IMR-90 (cell line): ENCODE measurements around the gene H1-8. TPM values are rescaled to one million over a fixed set of nuclear protein-coding genes. Genes with fewer than 3 reads are reported as not detected.

ENCODE experiments used
- ATAC-seq: fragments of 200-7000 bp; cut with Tn5 transposase; 2 replicates; pipeline ENCODE4 v1.9.1; 2020; ENCODE audit warnings: low read depth, mild to moderate bottlenecking, moderate library complexity
- BruUV-seq: library from RNA; stranded (reverse); fragments of 400-500 nt; replicated peaks from 2 replicates; lab custom pipeline; 2021; lab: Mats Ljungman, UMichigan
- CTCF ChIA-PET: fragments of 300-600 bp; formaldehyde crosslinking; extraction: SDS; loops from one replicate; lab custom pipeline; 2021; ENCODE audit warnings: antibody characterized with exemption; lab: Yijun Ruan, JAX
- POLR2A ChIA-PET: fragments of 300-600 bp; sonication (Branson Sonifier 250); formaldehyde crosslinking; loops from one replicate; lab custom pipeline; 2022; ENCODE audit warnings: antibody characterized with exemption; ENCODE audit not compliant: unreplicated experiment; lab: Charles Lee
- DNase-seq: peaks from one replicate; pipeline ENCODE4 v3.0.0; 2013
- H2AFZ ChIP-seq: replicated peaks from 2 replicates; pipeline ENCODE3; 2013; ENCODE audit warnings: low read length, mild to moderate bottlenecking; ENCODE audit not compliant: poor library complexity
- H2AK5ac ChIP-seq: 2 replicates; pipeline ENCODE4 v1.6.1; 2013; ENCODE audit warnings: low read depth, low read length, inconsistent platforms
- H2AK9ac ChIP-seq: replicated peaks from 2 replicates; pipeline ENCODE3; 2013; ENCODE audit warnings: mild to moderate bottlenecking, low read depth, low read length, moderate library complexity; ENCODE audit not compliant: poor library complexity
- H2BK120ac ChIP-seq: 2 replicates; pipeline ENCODE4 v1.6.1; 2013; ENCODE audit warnings: low read depth, low read length, inconsistent platforms
- H2BK15ac ChIP-seq: 3 replicates; pipeline ENCODE4 v1.6.1; 2013; ENCODE audit warnings: low read depth, low read length, inconsistent platforms
- H2BK20ac ChIP-seq: 2 replicates; pipeline ENCODE4 v1.6.1; 2013; ENCODE audit warnings: low read depth, mild to moderate bottlenecking, inconsistent platforms, low read length, moderate library complexity
- H2BK5ac ChIP-seq: 2 replicates; pipeline ENCODE4 v1.6.1; 2013; ENCODE audit warnings: mild to moderate bottlenecking, low read depth, low read length, inconsistent platforms; ENCODE audit not compliant: poor library complexity, severe bottlenecking
- H3K14ac ChIP-seq: replicated peaks from 2 replicates; pipeline ENCODE4 v1.6.1; 2013; ENCODE audit warnings: low read depth, low read length, inconsistent platforms
- H3K18ac ChIP-seq: 2 replicates; pipeline ENCODE4 v1.6.1; 2013; ENCODE audit warnings: low read depth, low read length, control low read depth
- H3K23ac ChIP-seq: 2 replicates; pipeline ENCODE4 v1.6.1; 2013; ENCODE audit warnings: low read depth, low read length, inconsistent platforms
- H3K27ac ChIP-seq: 2 replicates; pipeline ENCODE4 v1.5.1; 2013; ENCODE audit warnings: mild to moderate bottlenecking, control low read depth, low read length; ENCODE audit not compliant: insufficient read depth
- H3K27me3 ChIP-seq: 2 replicates; pipeline ENCODE4 v1.6.1; 2013; ENCODE audit warnings: low read length; ENCODE audit not compliant: control insufficient read depth, insufficient read depth
- H3K36me3 ChIP-seq: 2 replicates; pipeline ENCODE4 v1.6.1; 2013; ENCODE audit warnings: low read length, mixed read lengths; ENCODE audit not compliant: control insufficient read depth, insufficient read depth
- H3K4ac ChIP-seq: 2 replicates; pipeline ENCODE4 v1.6.1; 2013; ENCODE audit warnings: low read depth, low read length, inconsistent platforms
- H3K4me1 ChIP-seq: 2 replicates; pipeline ENCODE4 v1.6.1; 2013; ENCODE audit warnings: low read length, mixed read lengths; ENCODE audit not compliant: control insufficient read depth, insufficient read depth
- H3K4me2 ChIP-seq: 2 replicates; pipeline ENCODE4 v1.6.1; 2013; ENCODE audit warnings: low read depth, mild to moderate bottlenecking, control low read depth, low read length, moderate library complexity
- H3K4me3 ChIP-seq: 2 replicates; pipeline ENCODE4 v1.5.1; 2013; ENCODE audit warnings: low read depth, mild to moderate bottlenecking, control low read depth, low read length, moderate library complexity; ENCODE audit not compliant: insufficient read depth
- H3K56ac ChIP-seq: 2 replicates; pipeline ENCODE4 v1.6.1; 2013; ENCODE audit warnings: low read length, inconsistent platforms; ENCODE audit not compliant: insufficient read depth; ENCODE audit errors: extremely low read depth
- H3K79me1 ChIP-seq, 2 experiments: 2 replicates each; pipeline ENCODE4 v1.6.1; 2013; ENCODE audit warnings: low read length in 2 of 2, inconsistent platforms in 1 of 2, low read depth in 1 of 2
- H3K9ac ChIP-seq: 2 replicates; pipeline ENCODE4 v1.6.1; 2013; ENCODE audit warnings: low read depth, low read length, control low read depth
- H3K9me1 ChIP-seq: 2 replicates; pipeline ENCODE4 v1.6.1; 2013; ENCODE audit warnings: low read length, inconsistent platforms; ENCODE audit not compliant: insufficient read depth
- H3K9me3 ChIP-seq: 2 replicates; pipeline ENCODE4 v1.6.1; 2013; ENCODE audit warnings: low read length; ENCODE audit not compliant: control insufficient read depth, insufficient read depth
- H4K20me1 ChIP-seq: 2 replicates; pipeline ENCODE4 v1.6.1; 2013; ENCODE audit warnings: low read length, inconsistent platforms; ENCODE audit not compliant: insufficient read depth
- H4K5ac ChIP-seq: 2 replicates; pipeline ENCODE4 v1.6.1; 2013; ENCODE audit warnings: mild to moderate bottlenecking, low read depth, low read length, control low read depth
- H4K8ac ChIP-seq, 2 experiments: 2 replicates each; pipeline ENCODE4 v1.6.1; 2013; ENCODE audit warnings: low read depth in 2 of 2, low read length in 2 of 2, control low read depth in 1 of 2, inconsistent platforms in 1 of 2
- H4K91ac ChIP-seq: 2 replicates; pipeline ENCODE4 v1.6.1; 2013; ENCODE audit warnings: low read depth, low read length, inconsistent platforms; ENCODE audit not compliant: insufficient read depth
- MXI1 ChIP-seq: IDR thresholded peaks from 2 replicates; pipeline ENCODE4 v1.6.1; 2012; ENCODE audit warnings: low read depth, mild to moderate bottlenecking, low read length, moderate library complexity, borderline replicate concordance
- SMC3 ChIP-seq: fragments of 150-350 bp; IDR thresholded peaks from 2 replicates; pipeline ENCODE4 v1.6.1; 2016; ENCODE audit warnings: low read depth, mild to moderate bottlenecking, antibody characterized with exemption, low read length, moderate library complexity
- WGBS, 2 experiments: methylation state at CpG; one replicate each; pipeline versions ENCODE4 v1.1.5 to v1.1.7; 2013; ENCODE audit warnings: missing lambda C conversion rate in 2 of 2; ENCODE audit not compliant: insufficient read length in 1 of 2; ENCODE audit errors: extremely low coverage in 2 of 2; 5-methylcytosine and 5-hydroxymethylcytosine counted together
- dilution Hi-C: fragments of 300-500 bp; cut with HindIII; formaldehyde crosslinking; loops from one replicate; pipeline ENCODE4 v1.14.3; 2018; ENCODE audit warnings: low sequenced_read_pairs; ENCODE audit not compliant: unreplicated experiment
- in situ Hi-C: fragments of 300-500 bp; cut with MboI; formaldehyde crosslinking; loops from 3 replicates; pipeline ENCODE4 v1.14.3; 2019; ENCODE audit warnings: low sequenced_read_pairs, inconsistent platforms, mixed read lengths
- intact Hi-C: fragments of 100-400 bp; cut with micrococcal nuclease; formaldehyde crosslinking; loops from 2 replicates; pipeline ENCODE4 v1.10.0; 2022
- polyA plus RNA-seq, 3 experiments: library from polyadenylated mRNA; depleted of rRNA; stranded (reverse); fragments of >200 nt; gene quantifications; 2 replicates each; pipeline ENCODE4 v1.2.3, GENCODE V29; 2012; ENCODE audit warnings: low replicate concordance in 1 of 3
- total RNA-seq: library from RNA; depleted of rRNA; stranded (reverse); fragments of >200 nt; gene quantifications from 2 replicates; pipeline ENCODE4 v1.2.3, GENCODE V29; 2012

The H1-8 gene
- total and polyA plus RNA-seq, 2 of the 4 experiments (the other 2 are of a cell fraction): not detected

DNA sequence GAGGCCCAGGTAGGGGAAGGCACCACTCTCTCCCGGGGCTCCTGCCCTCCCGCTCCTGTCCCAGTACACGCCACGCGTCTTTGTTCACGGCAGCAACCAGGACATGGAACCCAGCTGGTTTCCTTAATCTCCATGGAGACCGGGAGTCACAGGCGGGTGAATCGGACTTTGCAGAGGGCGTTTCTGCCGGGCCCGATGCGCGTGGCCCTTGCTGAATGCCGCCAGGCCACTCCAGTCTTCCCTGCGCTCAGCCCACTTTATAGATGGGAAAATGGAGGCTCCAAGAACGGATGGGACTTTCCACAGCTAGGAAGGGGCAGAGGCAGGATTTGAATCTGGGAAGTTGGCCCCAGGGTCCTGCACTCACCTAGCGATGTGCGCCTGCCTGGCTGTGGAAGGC, 56.1 kb downstream of the H1-8 start:
- Histone ChIP-seq H2AFZ (peak overlapping the region; percentile 71), H3K27ac (peak overlapping the region; percentile 66), H3K9me1 (peaks cover 32% of the 10 kb centered on the region), H4K20me1 (peaks cover 25% of the 10 kb centered on the region), H2BK120ac (peak overlapping the region; percentile 93), H3K27me3 (no peaks in the 10 kb centered on the region), H3K4me3 (no peak overlapping the region), H2AK9ac (peak overlapping the region; percentile 95), H3K23ac (peak overlapping the region; percentile 63; the same call in 1 of the 2 replicates), H3K36me3 (no peaks in the 10 kb centered on the region), H3K56ac (no peak overlapping the region; the same call in 1 of the 2 replicates), H3K79me1 (peaks cover 23 to 86% of the 10 kb centered on the region in 2 experiments; a peak in 3 of 4 replicates), H4K5ac (peak overlapping the region; percentile 65; the same call in 1 of the 2 replicates), H3K18ac (peak overlapping the region; percentile 44; the same call in 1 of the 2 replicates), H2BK20ac (peak overlapping the region; percentile 73), H2BK5ac (peak overlapping the region; percentile 79), H4K8ac (peak overlapping the region; percentile 71 to 76; a peak in 3 of 4 replicates), H3K9ac (peak overlapping the region; percentile 36; the same call in 1 of the 2 replicates), H2BK15ac (peak overlapping the region; percentile 86; the same call in 2 of the 3 replicates), H3K14ac (peak overlapping the region; percentile 79), H3K4ac (peak overlapping the region; percentile 98), H3K4me2 (no peak overlapping the region), H3K4me1 (peaks cover 54% of the 10 kb centered on the region), H2AK5ac (peak overlapping the region; percentile 99), H3K9me3 (no peaks in the 10 kb centered on the region), H4K91ac (peak overlapping the region; percentile 70)
- ChIA-PET POLR2A (no interaction called here), CTCF (interaction anchor here (4.2 kb wide), 1 partner anchor 109 kb away, joined by 25 read pairs; no protein-coding TSS in a partner anchor)
- dilution Hi-C loops (no loop called here), intact Hi-C loops (loop anchor here (5.0 kb wide), 1 partner anchor 157 kb away; the partner anchor contains the start of gene IFT122), in situ Hi-C loops (no loop called here)
- DNase-seq (no peak), ATAC-seq (no peak)
- no TSS peak for BruUV-seq
- TF ChIP-seq SMC3: no peak
- no peak for TF ChIP-seq MXI1
- WGBS, 2 experiments: 92% methylated on average over 7 of the region's 19 CpGs; no CpG with 5 or more reads in 1 of the 2 experiments
